Measurements from ENCODE around the gene TTLL9.

DNA sequence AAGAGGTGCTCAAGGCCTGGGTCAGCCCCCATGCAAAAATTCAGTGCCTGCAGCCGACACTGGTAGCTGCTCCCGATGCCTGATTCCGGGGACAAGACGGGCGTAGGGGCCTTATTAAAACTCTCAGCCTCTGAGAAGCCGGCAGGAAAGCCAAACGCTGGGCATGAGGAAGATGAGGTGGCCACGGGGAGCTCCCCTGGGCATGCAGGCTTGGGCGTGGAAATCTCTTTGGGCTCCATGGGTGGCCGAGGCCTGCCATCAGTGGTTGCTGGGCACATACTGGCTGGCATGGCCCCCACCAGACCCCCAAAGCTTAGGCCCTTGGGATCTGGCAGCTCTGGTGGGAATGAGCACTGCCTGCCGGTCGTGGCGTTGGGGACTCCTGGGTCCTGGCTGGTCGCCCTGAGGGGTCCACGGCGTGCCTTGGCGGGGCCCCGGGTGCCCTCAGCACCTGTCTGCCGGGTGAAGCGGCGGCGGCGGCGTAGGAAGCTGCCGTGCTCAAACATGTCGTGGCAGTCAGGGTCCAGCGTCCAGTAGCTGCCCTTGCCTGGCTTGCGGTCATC lies 25.6 kb upstream of the TTLL9 start:
- TF ChIP-seq, protein P1, sequence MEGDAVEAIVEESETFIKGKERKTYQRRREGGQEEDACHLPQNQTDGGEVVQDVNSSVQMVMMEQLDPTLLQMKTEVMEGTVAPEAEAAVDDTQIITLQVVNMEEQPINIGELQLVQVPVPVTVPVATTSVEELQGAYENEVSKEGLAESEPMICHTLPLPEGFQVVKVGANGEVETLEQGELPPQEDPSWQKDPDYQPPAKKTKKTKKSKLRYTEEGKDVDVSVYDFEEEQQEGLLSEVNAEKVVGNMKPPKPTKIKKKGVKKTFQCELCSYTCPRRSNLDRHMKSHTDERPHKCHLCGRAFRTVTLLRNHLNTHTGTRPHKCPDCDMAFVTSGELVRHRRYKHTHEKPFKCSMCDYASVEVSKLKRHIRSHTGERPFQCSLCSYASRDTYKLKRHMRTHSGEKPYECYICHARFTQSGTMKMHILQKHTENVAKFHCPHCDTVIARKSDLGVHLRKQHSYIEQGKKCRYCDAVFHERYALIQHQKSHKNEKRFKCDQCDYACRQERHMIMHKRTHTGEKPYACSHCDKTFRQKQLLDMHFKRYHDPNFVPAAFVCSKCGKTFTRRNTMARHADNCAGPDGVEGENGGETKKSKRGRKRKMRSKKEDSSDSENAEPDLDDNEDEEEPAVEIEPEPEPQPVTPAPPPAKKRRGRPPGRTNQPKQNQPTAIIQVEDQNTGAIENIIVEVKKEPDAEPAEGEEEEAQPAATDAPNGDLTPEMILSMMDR (IDR thresholded peaks at IDR 0.05): no peak
- TF ChIP-seq POLR2AphosphoS5 (IDR thresholded peaks at IDR 0.05): no peak

Measured in prostate gland (tissue), 2 donors.